GM19395 (cell line): ENCODE results near the gene RFXANK.
"Not testable (repeated sequence)": the region's sequence is repeated elsewhere in the genome, so short reads cannot be mapped to it uniquely, and the experiment has no call there.

Source experiments
- ATAC-seq: cut with Tn5 transposase; IDR thresholded peaks from one replicate; pipeline ENCODE4 v1.9.1; 2021; ENCODE audit warnings: mild to moderate bottlenecking, moderate library complexity; ENCODE audit not compliant: unreplicated experiment

Gene RFXANK

DNA sequence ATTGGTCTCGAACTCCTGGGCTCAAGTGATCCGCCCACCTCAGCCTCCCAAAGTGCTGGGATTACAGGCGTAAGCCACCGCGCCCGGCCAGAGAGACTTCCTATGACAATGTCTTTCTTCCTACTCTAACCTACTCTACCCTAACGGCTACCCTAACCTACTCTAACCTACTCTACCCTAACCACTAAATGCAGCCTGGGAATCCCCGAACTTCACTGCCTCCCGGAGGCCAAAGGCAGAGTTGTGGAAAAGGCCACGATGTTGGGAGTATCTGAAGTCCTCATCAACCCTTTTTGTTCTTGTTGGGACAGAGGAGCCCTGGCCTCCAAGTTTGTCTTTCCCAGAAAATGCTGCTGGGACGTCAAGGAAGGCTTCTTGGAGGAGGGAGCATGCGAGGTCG lies 12.1 kb downstream of the RFXANK start:
- ATAC-seq, result no peak

DNA sequence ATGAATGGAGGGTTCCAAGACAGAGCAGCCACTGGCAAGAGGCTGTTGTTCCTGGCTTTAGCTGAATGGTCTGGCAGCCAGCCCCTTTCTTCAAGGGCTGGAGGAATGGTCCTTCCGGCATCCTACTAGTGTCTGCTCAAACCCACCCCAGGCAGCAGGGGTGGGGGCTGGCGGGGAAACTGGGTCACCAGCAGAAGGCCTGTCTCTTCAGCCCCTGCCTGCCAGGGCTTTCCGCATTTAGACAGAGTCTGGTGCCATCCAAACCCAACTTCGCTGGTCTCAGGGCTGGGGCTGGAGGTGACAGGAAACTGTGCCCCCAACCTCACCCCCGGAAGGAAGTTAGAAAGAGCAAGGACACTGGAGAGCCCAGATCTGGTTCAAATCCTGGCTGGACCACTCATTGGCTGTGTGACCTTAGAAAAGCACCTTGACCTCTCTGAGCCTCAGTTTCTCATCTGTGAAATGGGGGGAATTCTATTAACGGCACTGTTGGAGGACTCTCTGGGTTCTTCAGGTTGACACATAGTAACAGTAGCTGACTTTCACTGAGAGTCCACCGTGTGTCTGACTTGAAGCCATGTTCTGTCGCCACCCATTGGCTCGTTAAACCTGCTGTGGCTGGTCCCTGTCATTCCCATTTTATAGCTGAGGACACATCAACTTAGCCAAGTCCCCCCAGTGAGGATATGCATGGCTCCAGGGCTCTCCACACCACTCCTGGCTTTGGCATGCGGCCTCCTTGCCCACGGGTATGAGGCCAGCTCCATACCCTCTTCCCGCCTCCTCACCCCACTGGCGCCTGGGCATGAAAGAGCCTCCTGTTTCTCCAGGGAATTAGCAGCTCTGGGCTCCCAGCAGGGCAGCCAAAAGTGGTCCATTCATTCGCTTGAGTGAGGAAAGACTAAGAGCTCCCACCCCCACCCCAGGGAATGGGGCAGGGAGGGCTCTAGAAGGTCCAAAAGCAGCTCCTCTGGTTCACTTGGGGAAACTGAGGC lies 13.7 kb downstream of the RFXANK start:
- ATAC-seq, result no peak

DNA sequence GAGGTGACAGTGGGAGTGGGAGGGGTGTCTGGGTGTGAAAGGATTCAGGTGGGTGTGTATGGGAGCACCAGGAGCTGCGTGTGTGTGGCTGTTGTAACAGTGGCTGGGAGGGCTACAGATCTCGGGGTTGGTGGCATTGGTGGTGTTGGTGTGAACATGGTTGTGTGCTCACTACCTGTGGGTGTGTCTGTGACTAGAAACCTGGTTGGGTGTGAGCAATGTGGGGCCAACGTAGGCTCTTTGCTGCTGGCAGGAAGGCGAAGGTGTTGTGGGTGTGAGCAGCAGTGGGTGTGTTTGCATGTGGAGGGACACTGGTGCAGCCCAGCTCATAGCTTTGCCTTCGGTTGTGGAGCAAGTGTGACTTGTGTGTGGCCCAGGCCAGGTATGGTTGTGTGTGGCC lies 14.9 kb downstream of the RFXANK start:
- ATAC-seq, result no peak

DNA sequence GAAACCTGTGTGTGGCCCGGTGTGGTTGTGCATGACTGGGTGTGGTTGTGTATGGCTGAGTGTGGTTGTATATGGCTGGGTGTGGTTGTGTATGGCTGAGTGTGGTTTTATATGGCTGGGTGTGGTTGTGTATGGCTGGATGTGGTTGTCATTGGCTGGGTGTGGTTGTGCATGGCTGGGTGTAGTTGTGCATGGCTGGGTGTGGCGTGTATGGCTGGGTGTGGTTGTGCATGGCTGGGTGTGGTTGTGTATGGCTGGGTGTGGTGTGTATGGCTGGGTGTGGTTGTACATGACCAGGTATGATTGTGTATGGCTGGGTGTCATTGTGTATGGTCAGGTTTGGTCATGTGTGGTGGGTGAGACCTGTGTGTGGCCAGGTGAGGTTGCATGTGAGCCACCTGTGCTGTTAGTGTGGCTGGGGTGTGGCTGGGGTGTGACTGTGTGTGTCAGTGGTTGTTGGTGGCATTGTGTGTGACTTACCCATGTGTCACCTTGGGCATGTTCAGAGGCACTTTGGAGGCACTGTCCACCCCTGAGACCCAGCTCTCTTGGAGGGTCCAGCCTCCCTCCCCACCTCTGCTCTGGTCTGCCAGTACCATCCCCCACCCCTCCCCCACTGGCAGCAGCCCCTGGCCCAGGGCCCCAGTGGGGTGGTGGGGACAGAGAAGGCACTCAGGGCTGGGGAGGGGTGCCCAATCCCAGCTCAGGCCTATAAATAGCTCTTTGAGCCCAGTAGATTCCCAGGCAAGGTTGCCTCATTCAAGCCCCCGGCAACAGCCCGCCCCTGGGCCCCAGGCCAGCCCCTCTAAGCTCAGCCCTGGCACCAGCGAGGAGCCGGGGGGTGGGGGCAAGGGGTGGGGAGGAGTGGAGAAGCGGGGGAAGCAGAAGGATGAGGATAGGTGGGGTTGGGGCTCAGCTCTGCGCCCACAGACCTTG lies 15.8 kb downstream of the RFXANK start:
- ATAC-seq, result no peak

DNA sequence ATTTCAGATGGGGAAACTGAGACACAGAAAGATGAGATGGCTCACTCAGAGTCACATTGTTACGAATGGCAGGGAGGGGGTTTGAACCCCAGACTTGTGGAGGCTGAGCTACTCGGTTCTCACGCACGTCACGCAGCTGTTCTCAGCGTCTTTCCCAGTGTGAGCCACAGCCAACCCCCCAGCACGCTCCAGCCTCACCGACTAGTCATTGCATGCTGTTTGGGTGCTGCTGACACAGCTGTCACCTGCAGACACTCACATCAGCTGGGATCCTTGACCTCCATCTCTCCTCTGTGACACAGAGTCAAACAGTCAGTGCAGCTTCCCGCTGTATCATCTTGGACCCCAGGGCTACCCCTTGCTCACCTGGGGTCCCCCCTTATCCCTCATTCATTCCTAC lies 17.3 kb downstream of the RFXANK start:
- ATAC-seq, result no peak

DNA sequence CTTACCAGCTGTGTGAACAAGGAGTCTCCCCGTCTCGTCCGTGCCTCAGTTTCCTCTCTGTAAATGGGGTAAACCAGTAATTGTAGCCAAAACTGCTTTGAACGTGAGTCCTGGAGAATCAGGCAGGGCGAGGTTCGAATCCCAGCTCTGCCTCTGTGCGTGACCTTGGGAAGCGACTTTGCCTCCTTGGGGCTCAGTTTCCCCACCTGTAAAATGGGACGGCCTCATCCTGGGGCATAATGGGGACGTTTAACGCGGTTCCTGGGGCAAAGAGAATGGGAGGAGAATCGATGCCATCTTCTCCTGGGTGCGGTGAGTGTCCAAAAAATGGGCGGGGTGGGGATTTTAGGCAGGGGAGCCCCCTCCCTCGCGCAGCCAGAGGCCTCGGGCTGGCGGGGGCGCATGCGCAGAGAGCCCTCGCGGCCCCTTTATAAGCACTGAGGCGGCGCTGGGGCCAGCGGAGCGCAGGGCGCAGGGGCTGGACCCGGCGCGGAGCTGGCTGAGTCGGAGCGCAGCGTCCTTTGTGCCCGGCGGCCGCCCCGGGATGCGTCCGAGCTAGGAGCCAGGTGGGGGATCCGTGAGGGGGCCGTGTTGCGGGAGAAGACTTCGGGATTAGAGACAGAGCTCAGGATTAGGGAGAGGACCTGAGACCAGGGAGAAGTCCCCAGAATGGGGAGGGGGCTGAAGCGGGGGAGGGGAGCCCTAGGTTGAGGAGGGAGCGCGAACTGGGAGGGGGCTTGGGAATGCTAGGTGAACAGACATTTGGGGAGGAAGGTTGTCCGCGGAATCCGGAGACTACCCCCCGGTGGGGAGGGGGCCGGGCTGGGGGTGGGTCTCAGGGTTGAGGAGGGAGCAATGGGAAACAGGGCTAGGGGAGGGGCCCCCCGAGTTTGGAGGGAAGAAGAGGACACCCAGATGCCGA lies 19.7 kb downstream of the RFXANK start, which contains the start of gene NCAN:
Gene NCAN, plus strand, starts transcription at position 460 of the 922 bp plus-strand sequence. CDS start 4,996 bp downstream, outside the sequence.
- ATAC-seq, result no peak

DNA sequence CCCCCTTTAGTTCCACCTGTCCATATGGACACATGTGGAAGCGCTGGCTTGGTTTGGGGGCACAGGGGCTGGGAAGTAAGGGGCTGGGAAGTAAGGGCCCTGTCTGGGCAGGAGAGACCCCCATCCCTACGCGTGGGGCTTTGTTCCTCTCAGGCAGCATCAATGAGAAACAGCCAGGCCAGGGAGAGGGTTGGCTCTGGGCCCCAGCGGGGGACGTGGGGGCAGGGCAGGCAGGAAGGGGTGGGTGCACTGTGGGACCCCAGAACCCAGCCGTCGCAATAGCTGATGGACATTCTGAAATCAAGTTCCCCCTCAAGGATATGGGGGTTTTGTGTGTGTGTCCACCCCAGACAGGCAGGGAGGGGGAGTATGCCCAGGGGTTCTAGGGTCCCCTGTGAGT lies 20.9 kb downstream of the RFXANK start:
- no peak for ATAC-seq

DNA sequence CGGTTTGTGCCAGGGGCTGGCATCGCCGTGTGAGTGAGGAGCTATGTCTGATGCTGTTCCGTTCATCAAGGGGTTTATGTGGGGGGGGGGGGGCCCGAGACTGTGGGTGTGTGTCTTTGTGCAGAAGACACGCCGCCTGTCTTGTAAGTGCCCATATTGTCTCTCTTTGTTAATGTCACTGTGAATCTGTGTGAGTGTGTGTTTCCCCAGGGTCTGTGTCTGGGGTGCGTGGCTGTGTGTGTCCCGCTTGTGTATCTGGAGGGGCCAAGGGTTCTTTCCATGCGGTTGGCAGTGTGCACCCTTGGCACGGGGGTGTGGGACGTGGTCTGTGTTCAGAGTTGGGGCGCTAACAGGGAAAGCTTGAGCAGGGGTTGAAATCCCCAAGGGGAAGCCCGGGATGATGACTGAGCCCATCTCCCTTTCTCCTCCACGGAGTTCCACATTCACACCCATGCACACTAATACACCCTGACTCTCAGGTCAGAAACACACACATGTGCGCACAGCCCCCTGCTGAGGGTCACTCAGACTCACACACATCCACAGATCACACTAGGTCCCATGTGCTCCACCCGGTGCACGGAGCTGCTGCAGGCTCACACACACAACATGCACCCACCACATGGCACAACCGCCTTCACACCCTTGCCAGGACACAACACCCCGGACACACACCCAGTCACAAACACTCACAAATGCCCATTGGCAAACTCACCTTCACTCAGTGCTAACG lies 21.5 kb downstream of the RFXANK start:
- ATAC-seq, result no peak

DNA sequence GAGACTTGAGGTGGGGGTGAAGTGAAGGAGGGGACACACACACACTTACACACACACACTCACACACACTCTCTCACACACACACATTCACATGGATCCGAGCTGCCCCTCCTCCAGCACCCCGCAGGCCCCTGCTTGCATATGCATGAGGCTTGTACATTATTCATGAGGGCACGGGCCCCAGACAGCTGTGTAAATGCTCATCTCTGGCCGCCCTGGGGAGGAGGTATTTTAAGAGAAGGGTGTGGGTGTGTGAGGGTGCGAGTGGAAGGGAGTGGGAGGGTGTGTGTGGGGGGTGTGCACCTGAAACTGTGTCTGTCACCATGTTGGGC lies 22.1 kb downstream of the RFXANK start:
- no peak for ATAC-seq

DNA sequence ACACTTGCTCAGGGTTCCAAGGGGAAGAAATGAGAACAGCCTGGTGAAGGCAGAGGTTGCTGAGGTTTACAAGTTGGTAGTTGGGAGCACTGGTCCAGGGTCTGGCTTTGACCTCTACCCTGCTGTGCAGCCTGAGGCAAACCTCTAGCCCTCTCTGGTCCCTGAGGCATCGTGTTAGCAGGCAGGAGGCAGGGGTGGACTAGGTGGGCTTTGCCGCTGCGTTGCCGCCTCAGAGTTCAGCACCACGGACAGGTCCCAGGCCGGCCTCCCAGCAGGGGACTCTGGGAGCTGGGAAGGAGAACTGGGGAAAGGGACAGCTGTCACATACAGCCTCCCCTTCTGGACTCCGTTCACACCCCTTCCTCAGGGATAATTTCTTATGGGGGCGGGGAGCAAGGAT lies 22.8 kb downstream of the RFXANK start:
- no peak for ATAC-seq

DNA sequence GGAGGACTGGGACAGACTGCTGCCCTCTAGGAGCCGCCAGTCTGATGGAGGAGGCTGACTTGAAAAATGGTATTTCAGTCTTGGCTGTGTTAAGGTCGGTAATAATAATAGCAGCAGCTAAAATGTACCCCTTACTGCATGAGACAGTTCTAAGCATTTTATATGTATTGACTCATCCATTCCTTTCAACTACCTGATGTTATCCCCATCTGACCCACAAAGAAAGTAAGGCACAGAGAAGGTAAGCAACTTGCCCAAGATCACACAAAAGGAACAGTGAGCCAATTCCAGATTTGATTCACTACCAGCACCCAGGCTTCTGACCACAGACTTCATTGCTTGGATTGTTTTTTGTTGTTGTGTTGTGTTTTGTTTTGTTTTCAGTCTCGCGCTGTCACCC lies 23.7 kb downstream of the RFXANK start:
- ATAC-seq, result no peak

DNA sequence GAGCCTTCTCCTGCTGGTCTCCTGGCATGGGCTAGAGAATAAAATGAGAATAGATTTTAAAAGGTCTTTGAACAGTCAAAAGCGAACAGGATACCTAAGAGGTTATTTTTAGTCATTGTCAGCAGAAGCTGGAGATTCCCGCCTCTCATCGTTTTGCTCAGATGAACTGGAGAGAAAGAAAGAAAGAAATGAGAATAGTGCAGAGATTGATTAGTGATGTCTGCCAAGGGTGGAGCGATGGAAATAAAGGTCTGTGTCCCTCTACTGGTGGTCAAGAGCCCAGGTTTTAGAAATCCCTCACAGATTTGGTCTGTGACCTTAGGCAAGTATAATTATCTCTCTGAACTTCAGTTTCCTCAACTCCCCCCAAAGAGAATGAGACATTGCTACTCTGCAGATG lies 25.0 kb downstream of the RFXANK start:
- ATAC-seq, result no peak

DNA sequence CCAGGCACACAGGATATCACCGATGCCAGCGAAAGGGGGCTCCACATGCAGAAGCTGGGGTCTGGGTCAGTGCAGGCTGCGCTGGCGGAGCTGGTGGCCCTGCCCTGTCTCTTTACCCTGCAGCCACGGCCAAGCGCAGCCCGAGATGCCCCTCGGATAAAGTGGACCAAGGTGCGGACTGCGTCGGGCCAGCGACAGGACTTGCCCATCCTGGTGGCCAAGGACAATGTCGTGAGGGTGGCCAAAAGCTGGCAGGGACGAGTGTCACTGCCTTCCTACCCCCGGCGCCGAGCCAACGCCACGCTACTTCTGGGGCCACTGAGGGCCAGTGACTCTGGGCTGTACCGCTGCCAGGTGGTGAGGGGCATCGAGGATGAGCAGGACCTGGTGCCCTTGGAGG lies 26.9 kb downstream of the RFXANK start:
- ATAC-seq, result no peak

DNA sequence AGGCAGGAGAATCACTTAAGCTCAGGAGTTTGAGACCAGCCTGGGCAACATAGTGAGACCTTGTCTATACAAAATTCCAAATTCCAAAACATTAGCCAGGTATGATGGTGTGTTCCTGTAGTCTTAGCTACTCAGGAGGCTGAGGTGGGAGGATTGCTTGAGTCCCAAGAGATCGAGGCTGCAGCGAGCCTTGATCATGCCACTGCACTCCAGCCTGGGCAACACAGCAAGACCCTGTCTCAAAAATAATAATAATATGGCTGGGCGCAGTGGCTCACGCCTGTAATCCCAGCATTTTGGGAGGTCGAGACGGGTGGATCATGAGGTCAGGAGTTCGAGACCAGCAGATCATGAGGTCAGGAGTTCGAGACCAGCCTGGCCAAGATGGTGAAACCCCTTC lies 28.9 kb downstream of the RFXANK start:
- not testable (repeated sequence) for ATAC-seq

DNA sequence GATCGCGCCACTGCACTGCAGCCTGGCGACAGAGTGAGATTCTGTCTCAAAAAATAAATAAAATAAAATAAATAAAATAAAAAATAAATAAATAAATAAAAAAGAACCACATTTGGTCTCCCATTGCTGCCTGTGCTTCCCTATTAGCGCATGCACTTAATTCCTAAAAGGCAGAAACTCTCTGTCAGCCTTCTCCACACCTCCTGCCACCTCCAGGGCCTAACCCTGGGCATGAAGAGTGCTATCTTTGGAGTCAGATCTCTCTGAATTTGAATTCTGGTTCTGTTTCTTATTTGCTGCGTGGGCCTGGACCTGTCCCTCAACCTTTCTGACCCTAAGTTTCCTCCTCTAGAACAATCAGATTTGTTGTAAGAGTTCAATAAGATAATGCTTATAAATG lies 31.0 kb downstream of the RFXANK start:
- no peak for ATAC-seq

DNA sequence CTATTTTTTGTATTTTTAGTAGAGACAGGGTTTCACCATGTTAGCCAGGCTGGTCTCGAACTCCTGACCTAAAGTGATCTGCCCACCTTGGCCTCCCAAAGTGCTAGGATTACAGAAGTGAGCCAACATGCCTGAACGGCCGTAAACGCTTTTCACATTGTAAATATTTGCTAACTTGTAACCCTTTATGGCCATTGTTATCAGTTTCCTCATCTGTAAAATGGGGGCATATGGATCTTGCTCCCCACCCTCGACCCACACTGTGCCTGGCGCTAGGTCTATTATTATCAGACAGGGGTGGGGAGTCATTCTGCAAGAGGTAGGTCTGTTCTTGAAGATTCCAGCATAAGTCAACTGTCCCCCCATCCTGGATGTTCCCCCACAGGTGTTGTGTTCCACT lies 31.6 kb downstream of the RFXANK start:
- ATAC-seq, result no peak

DNA sequence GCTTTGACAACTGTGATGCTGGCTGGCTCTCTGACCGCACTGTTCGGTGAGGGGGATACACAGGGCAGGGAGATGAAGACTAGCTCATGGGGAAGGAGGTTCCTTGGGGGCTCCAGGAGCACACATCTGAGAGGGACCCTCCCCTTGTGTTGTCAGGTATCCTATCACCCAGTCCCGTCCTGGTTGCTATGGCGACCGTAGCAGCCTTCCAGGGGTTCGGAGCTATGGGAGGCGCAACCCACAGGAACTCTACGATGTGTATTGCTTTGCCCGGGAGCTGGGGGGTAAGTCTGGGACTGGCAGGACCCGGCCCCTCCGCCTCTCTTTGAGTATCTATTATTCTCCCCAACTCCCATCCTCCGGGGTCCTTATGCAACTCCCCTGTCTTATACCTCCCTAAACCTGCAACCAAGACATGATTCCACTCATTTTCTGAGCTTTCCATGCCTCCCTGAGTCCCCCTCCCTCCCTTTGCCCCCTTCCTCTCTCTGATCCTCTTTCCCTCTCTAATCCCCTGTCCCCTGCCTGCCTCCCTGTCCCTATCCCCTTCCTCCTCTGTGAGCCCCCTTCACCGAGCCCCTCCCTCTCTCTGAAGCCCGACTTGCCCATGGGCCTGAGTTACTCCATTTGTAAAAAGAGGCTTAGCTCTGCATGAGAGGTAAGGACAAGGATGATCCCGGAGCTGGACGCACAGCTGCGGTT lies 32.2 kb downstream of the RFXANK start:
- no peak for ATAC-seq

DNA sequence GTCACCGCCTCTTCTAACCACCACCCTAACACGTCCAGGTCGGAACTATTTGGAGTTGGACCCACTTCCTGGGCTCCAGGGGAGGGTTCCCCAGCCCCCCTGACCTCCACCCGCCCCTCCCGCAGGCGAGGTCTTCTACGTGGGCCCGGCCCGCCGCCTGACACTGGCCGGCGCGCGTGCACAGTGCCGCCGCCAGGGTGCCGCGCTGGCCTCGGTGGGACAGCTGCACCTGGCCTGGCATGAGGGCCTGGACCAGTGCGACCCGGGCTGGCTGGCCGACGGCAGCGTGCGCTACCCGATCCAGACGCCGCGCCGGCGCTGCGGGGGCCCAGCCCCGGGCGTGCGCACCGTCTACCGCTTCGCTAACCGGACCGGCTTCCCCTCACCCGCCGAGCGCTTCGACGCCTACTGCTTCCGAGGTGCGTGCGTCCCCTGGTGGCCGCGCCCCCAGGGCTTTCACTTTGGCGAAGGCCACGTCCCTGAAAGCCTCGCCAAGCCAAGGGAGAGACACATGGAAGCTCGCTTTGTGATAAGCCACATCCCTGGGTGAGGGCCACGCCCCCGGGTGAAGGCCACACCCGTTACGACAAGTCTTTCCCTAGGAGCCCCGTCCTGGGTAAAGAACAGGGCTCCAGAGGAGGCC lies 32.9 kb downstream of the RFXANK start:
- no peak for ATAC-seq

DNA sequence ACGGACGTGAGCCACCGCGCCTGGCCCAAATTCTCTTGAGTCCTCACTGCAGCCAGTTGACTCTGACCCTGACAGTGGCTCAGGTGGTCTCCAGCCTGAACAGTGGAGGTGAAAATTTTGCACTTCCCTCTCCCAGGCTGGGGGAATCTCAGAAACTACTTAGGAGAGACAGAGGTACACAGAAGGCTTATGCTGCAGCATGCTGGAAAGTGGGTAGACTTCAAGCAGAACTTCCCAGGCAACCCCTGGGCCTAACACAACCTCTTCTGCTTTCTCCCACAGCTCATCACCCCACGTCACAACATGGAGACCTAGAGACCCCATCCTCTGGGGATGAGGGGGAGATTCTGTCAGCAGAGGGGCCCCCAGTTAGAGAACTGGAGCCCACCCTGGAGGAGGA lies 34.1 kb downstream of the RFXANK start:
- no peak for ATAC-seq
